ENCODE measurements around the gene KCTD8. TPM values are rescaled to one million over a fixed set of nuclear protein-coding genes. Genes with fewer than 3 reads are reported as not detected.

KCTD8 gene
- total RNA-seq, 4 donors from 2014 or later: 0.51 to 3.9 (median 2.5) TPM

- intact Hi-C loops (cut with DNase I; ENCODE audit: low total_unique reads): no loop called here
- H3K4me3 ChIP-seq: no peak overlapping the region
- no peaks in the 10 kb centered on the region for H3K36me3 ChIP-seq
- H3K27ac ChIP-seq: no peak overlapping the region
- no peaks in the 10 kb centered on the region for H3K27me3 ChIP-seq
- no peaks in the 10 kb centered on the region for H3K9me3 ChIP-seq
- no peak for DNase-seq
- H3K4me1 ChIP-seq: no peaks in the 10 kb centered on the region
- TF ChIP-seq POLR2A (IDR thresholded peaks at IDR 0.05) (no peak), CTCF (IDR thresholded peaks at IDR 0.05) (no peak)
These were observed 286.9 kb downstream of the KCTD8 start for GRCh38 chr4:44161756-44162155.

- no peaks in the 10 kb centered on the region for H3K4me1 ChIP-seq
- TF ChIP-seq CTCF (IDR thresholded peaks at IDR 0.05) (no peak), POLR2A (IDR thresholded peaks at IDR 0.05) (no peak)
- DNase-seq: no peak
- no peaks in the 10 kb centered on the region for H3K36me3 ChIP-seq
- H3K27ac ChIP-seq: no peak overlapping the region
- H3K27me3 ChIP-seq: no peaks in the 10 kb centered on the region
- intact Hi-C loops (cut with DNase I; ENCODE audit: low total_unique reads): no loop called here
- H3K9me3 ChIP-seq: no peaks in the 10 kb centered on the region
- H3K4me3 ChIP-seq: no peak overlapping the region
These were observed 287.7 kb downstream of the KCTD8 start for GRCh38 chr4:44160776-44161367.

GRCh38 chr4:44159991-44160390 lies 288.6 kb downstream of the KCTD8 start:
- H3K9me3 ChIP-seq: no peaks in the 10 kb centered on the region
- no peaks in the 10 kb centered on the region for H3K27me3 ChIP-seq
- H3K4me1 ChIP-seq: no peaks in the 10 kb centered on the region
- H3K27ac ChIP-seq: no peak overlapping the region
- H3K4me3 ChIP-seq: no peak overlapping the region
- TF ChIP-seq POLR2A (IDR thresholded peaks at IDR 0.05): no peak
- no peak for TF ChIP-seq CTCF (IDR thresholded peaks at IDR 0.05)
- no peak for DNase-seq
- no peaks in the 10 kb centered on the region for H3K36me3 ChIP-seq
- intact Hi-C loops (cut with DNase I; ENCODE audit: low total_unique reads): no loop called here

- H3K9me3 ChIP-seq: no peaks in the 10 kb centered on the region
- no peak overlapping the region for H3K27ac ChIP-seq
- H3K4me3 ChIP-seq: no peak overlapping the region
- TF ChIP-seq POLR2A (IDR thresholded peaks at IDR 0.05): no peak
- TF ChIP-seq CTCF (IDR thresholded peaks at IDR 0.05): no peak
- no peak for DNase-seq
- H3K27me3 ChIP-seq: no peaks in the 10 kb centered on the region
- H3K4me1 ChIP-seq: no peaks in the 10 kb centered on the region
- intact Hi-C loops (cut with DNase I; ENCODE audit: low total_unique reads): no loop called here
- no peaks in the 10 kb centered on the region for H3K36me3 ChIP-seq
These were observed 290.9 kb downstream of the KCTD8 start for GRCh38 chr4:44157611-44158277.

GRCh38 chr4:44150091-44150576 lies 298.5 kb downstream of the KCTD8 start:
- Histone ChIP-seq H3K36me3 (no peaks in the 10 kb centered on the region), H3K27ac (no peak overlapping the region), H3K9me3 (no peaks in the 10 kb centered on the region), H3K4me1 (no peaks in the 10 kb centered on the region), H3K27me3 (no peaks in the 10 kb centered on the region), H3K4me3 (no peak overlapping the region)
- intact Hi-C loops (cut with DNase I; ENCODE audit: low total_unique reads): no loop called here
- DNase-seq: no peak
- TF ChIP-seq CTCF (IDR thresholded peaks at IDR 0.05): no peak
- no peak for TF ChIP-seq POLR2A (IDR thresholded peaks at IDR 0.05)
